Endothelial cell of umbilical vein (primary cell): ENCODE data around the gene LRP11.

Source experiments
- CTCF ChIP-seq, 2 donors: IDR thresholded peaks; 1 replicate in 1 of 2; 2 replicates in 1 of 2; pipeline ENCODE4 v1.5.1; 2011; ENCODE audit warnings: low read length in 2 of 2, mild to moderate bottlenecking in 2 of 2, moderate library complexity in 2 of 2, control low read depth in 1 of 2, inconsistent platforms in 1 of 2, low read depth in 1 of 2; ENCODE audit not compliant: insufficient read depth in 1 of 2; ENCODE audit errors: extremely low read depth in 1 of 2
- FOS ChIP-seq: IDR thresholded peaks from 2 replicates; pipeline ENCODE4 v1.6.1; 2011; ENCODE audit warnings: mild to moderate bottlenecking, low read length, moderate library complexity, borderline replicate concordance; ENCODE audit not compliant: insufficient read depth
- POLR2A ChIP-seq: IDR thresholded peaks from 2 replicates; pipeline ENCODE4 v1.6.1; 2012; ENCODE audit warnings: low read depth, mild to moderate bottlenecking, control low read depth, low read length
- POLR2AphosphoS5 ChIP-seq: IDR thresholded peaks from 2 replicates; pipeline ENCODE4 v1.6.1; 2012; ENCODE audit warnings: low read depth, mild to moderate bottlenecking, control low read depth, low read length, moderate library complexity; ENCODE audit not compliant: insufficient read depth

- no peak for TF ChIP-seq POLR2A
- TF ChIP-seq POLR2AphosphoS5 = no peak
- no peak for TF ChIP-seq CTCF (IDR thresholded peaks at IDR 0.05; ENCODE audit: extremely low read depth in 1 of 2, insufficient read depth in 1 of 2, low read depth in 1 of 2, low read length in 2 of 2)
- no peak for TF ChIP-seq FOS
Measured at GRCh38 chr6:149844480-149844879, 19.7 kb downstream of the LRP11 start.
